Kidney (tissue), 14 donors: ENCODE results near the gene CNTN5. TPM values are rescaled to one million over a fixed set of nuclear protein-coding genes. Genes with fewer than 3 reads are reported as not detected.

Experiments used
- DNase-seq, 5 donors: peaks; one replicate each; pipeline ENCODE4 v3.0.0-alpha.2; 2013 to 2020
- FAIRE-seq: peaks from 2 replicates; lab custom pipeline; 2012; peaks lifted over from hg19 to GRCh38; lab: Jason Lieb, UNC
- H3K27ac ChIP-seq, 2 donors: one replicate each; pipeline ENCODE4 v1.7.0; 2013; ENCODE audit warnings: low read depth in 2 of 2, low read length in 2 of 2, inconsistent platforms in 1 of 2
- H3K27me3 ChIP-seq: one replicate; pipeline ENCODE4 v1.7.1; 2013; ENCODE audit warnings: low read length, inconsistent platforms; ENCODE audit not compliant: control insufficient read depth, insufficient read depth
- H3K36me3 ChIP-seq, 3 donors: one replicate each; pipeline versions ENCODE4 v1.7.0 to v1.7.1; 2013; ENCODE audit warnings: low read length in 3 of 3, control low read depth in 1 of 3, inconsistent platforms in 1 of 3; ENCODE audit not compliant: insufficient read depth in 3 of 3, control insufficient read depth in 2 of 3
- H3K4me1 ChIP-seq, 3 donors: one replicate each; pipeline versions ENCODE4 v1.7.0 to v1.7.1; 2013; ENCODE audit warnings: low read length in 3 of 3, inconsistent platforms in 1 of 3, low read depth in 1 of 3; ENCODE audit not compliant: control insufficient read depth in 2 of 3, insufficient read depth in 2 of 3
- H3K4me3 ChIP-seq, 3 donors: one replicate each; pipeline versions ENCODE4 v1.7.0 to v1.8.1; 2013; ENCODE audit warnings: low read length in 3 of 3, control low read depth in 1 of 3, inconsistent platforms in 1 of 3
- H3K9ac ChIP-seq, 3 donors: one replicate each; pipeline versions ENCODE4 v1.7.0 to v1.7.1; 2013; ENCODE audit warnings: low read length in 3 of 3, control low read depth in 1 of 3, inconsistent platforms in 1 of 3
- H3K9me3 ChIP-seq, 3 donors: one replicate each; pipeline versions ENCODE4 v1.7.0 to v1.7.1; 2013; ENCODE audit warnings: low read length in 3 of 3, control low read depth in 1 of 3, inconsistent platforms in 1 of 3; ENCODE audit not compliant: control insufficient read depth in 2 of 3, insufficient read depth in 1 of 3
- intact Hi-C: fragments of 100-400 bp; cut with DNase I; formaldehyde crosslinking; loops from one replicate; pipeline ENCODE4 v1.11.1; 2022
- polyA plus RNA-seq: library from polyadenylated mRNA; stranded (reverse); fragments of 350-450 nt; fragmentation: Illumina TruSeq; extraction: RNeasy Lipid Tissue Mini Kit (QIAGEN cat#74804); gene quantifications from one replicate; pipeline ENCODE4 v1.2.3, GENCODE V29; 2014; ENCODE audit warnings: low read depth, low replicate concordance; ENCODE audit not compliant: insufficient read depth
- total RNA-seq: library from RNA; stranded (reverse); fragmentation: NEBNext Ultra II Directional; extraction: Animal tissue kit (Norgen Biotek cat#: 25700); gene quantifications from one replicate; pipeline ENCODE4 v1.2.1, GENCODE V29; 2021
- TF ChIP-seq, protein P1 (sequence below): IDR thresholded peaks from 3 replicates; pipeline ENCODE4 v1.5.1; 2012; ENCODE audit warnings: mild to moderate bottlenecking, moderate library complexity, borderline replicate concordance; ENCODE audit not compliant: insufficient read depth; ENCODE audit errors: extremely low read depth
- donor health status: control.
- donor health status: control.
- donor health status: control.
- donor health status: control.
- donor health status: control.
- donor health status: DM: yes; HTN: yes; CAD: no.
- donor health status: Normal renal cell carcinoma (clear cell type).

Gene CNTN5
- total and polyA plus RNA-seq, 2 donors from 2014 or later: 0.11 to 0.66 TPM

DNA sequence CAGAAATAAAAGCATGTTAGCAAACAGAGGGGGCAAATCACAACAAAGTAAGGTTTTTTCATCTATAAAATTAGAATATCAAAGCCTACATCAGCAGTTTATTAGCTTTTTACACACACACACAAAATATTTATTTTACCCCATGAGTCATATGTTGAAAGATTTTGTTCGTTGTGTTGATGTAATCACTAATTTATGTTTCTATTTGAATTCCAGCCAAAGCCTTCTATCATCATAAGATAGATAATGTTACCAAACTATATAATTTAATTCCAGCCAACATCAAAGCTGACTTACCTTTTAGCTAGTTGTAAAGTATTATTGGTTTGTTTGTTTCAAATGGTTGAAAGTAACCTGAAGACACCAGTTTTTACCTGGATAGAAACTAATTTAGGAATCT, 1208.3 kb downstream of the CNTN5 start:
- H3K27ac ChIP-seq: no peak overlapping the region
- H3K36me3 ChIP-seq: no peaks in the 10 kb centered on the region
- FAIRE-seq (no peak), DNase-seq (no peak)
- TF ChIP-seq, protein P1, sequence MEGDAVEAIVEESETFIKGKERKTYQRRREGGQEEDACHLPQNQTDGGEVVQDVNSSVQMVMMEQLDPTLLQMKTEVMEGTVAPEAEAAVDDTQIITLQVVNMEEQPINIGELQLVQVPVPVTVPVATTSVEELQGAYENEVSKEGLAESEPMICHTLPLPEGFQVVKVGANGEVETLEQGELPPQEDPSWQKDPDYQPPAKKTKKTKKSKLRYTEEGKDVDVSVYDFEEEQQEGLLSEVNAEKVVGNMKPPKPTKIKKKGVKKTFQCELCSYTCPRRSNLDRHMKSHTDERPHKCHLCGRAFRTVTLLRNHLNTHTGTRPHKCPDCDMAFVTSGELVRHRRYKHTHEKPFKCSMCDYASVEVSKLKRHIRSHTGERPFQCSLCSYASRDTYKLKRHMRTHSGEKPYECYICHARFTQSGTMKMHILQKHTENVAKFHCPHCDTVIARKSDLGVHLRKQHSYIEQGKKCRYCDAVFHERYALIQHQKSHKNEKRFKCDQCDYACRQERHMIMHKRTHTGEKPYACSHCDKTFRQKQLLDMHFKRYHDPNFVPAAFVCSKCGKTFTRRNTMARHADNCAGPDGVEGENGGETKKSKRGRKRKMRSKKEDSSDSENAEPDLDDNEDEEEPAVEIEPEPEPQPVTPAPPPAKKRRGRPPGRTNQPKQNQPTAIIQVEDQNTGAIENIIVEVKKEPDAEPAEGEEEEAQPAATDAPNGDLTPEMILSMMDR: no peak
- intact Hi-C loops: no loop called here
- H3K27me3 ChIP-seq: no peaks in the 10 kb centered on the region
- no peaks in the 10 kb centered on the region for H3K4me1 ChIP-seq
- peaks cover 0 to 2% (median 0%) of the 10 kb centered on the region in 3 donors for H3K9me3 ChIP-seq
- H3K4me3 ChIP-seq: no peak overlapping the region
- no peak overlapping the region for H3K9ac ChIP-seq

DNA sequence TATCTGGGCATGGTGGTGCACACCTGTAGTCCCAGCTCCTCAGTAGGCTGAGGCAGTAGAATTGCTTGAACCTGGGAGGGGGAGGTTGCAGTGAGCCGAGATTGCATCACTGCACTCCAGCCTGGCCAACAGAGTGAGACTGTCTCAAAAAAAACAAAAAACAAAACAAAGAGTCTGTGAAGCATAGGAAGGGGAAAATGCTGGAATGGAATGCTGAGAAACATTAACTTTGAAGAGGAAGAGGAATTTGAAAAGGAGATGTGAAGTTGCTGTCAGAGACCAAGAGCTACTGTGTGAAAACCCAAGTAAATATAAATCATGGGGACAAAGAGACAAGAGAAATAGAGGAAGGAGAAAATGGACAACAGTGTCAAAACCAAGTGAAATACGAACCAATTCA, 1211.3 kb downstream of the CNTN5 start:
- no peaks in the 10 kb centered on the region for H3K27me3 ChIP-seq
- DNase-seq: peak in 2 of 5 donors; percentile 15 to 40
- H3K9me3 ChIP-seq: peaks cover 0 to 2% (median 0%) of the 10 kb centered on the region in 3 donors
- no peak overlapping the region for H3K4me3 ChIP-seq
- no peak for FAIRE-seq
- no peaks in the 10 kb centered on the region for H3K4me1 ChIP-seq
- H3K36me3 ChIP-seq: no peaks in the 10 kb centered on the region
- no peak overlapping the region for H3K9ac ChIP-seq
- TF ChIP-seq, protein P1: no peak
- no peak overlapping the region for H3K27ac ChIP-seq
- intact Hi-C loops: no loop called here

DNA sequence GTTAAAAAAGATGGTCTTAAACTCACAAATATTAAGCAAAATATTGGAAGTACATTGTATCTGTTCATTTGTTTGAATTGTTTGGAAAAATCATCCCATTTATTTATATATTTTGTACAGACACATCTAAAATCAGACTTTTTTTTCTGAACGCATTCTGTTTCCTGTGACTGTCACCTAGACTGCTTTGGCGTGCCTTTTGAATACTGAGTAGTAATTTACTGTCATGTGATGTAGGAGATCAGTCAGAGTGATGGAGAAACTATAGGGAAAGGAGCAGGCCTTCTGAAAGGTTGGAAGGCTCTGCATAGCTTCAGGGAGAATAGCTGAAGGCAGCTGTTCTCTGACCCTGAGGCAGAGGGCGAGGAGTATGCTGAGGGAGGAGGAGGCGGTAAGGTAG, 1214.3 kb downstream of the CNTN5 start:
- Histone ChIP-seq H3K9me3 (no peaks in the 10 kb centered on the region), H3K4me1 (no peaks in the 10 kb centered on the region), H3K27ac (no peak overlapping the region), H3K9ac (no peak overlapping the region), H3K27me3 (no peaks in the 10 kb centered on the region), H3K36me3 (no peaks in the 10 kb centered on the region), H3K4me3 (no peak overlapping the region)
- intact Hi-C loops: no loop called here
- TF ChIP-seq, protein P1: no peak
- FAIRE-seq: no peak
- no peak for DNase-seq

DNA sequence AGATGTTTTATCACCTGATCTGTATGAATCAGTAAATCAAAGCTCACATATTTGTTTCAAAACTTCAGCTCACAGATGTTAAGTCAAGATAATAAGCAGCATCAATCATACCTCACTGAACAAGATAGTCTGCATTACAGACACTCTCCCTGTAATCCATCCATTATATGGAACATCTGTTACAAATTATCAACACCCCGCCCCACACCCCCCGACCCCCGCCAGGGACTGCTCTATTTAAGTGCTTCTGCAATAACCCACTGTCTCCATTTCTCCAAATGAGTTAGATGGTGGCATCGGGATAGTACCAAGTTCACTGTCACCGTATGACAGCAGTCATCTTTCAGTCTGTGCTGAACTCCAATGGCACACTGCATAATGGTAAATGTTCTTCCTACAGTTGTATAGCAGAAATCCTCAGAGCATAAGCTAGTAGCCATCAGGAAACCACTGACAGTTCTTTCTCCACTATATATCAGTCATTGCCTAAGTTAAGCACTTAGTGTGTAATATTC, 1219.3 kb downstream of the CNTN5 start:
- Histone ChIP-seq H3K36me3 (no peaks in the 10 kb centered on the region), H3K27me3 (no peaks in the 10 kb centered on the region), H3K4me3 (no peak overlapping the region), H3K4me1 (no peaks in the 10 kb centered on the region), H3K27ac (no peak overlapping the region), H3K9me3 (no peaks in the 10 kb centered on the region), H3K9ac (no peak overlapping the region)
- FAIRE-seq: no peak
- DNase-seq: no peak
- intact Hi-C loops: no loop called here
- TF ChIP-seq, protein P1: no peak
